K562 (cell line): ENCODE results near the gene RPL10A.

Experiments used
- LCOR ChIP-seq: sonication (generic); formaldehyde crosslinking; IDR thresholded peaks from 2 replicates; pipeline ENCODE4 v1.8.0; 2022; ENCODE audit warnings: mild to moderate bottlenecking, missing genetic modification reagents
- PCBP1 ChIP-seq: fragments of 200-400 bp; formaldehyde crosslinking; IDR thresholded peaks from 2 replicates; pipeline ENCODE4 v1.6.1; 2018; ENCODE audit warnings: mild to moderate bottlenecking, low read depth, low read length; ENCODE audit not compliant: poor library complexity, severe bottlenecking

GRCh38 chr6:35485402-35485877 lies 17.2 kb downstream of the RPL10A start:
- TF ChIP-seq PCBP1 = no peak
- no peak for TF ChIP-seq LCOR
